Ecto neural progenitor cell (in vitro differentiated cells): Measurements from ENCODE around the gene USP53.
"Not testable (repeated sequence)": the region's sequence is repeated elsewhere in the genome, so short reads cannot be mapped to it uniquely, and the experiment has no call there.

Experiments
- DNase-seq: peaks from one replicate; pipeline ENCODE4 v3.0.0-alpha.2; 2018; ENCODE audit warnings: low spot score

The USP53 gene

DNA sequence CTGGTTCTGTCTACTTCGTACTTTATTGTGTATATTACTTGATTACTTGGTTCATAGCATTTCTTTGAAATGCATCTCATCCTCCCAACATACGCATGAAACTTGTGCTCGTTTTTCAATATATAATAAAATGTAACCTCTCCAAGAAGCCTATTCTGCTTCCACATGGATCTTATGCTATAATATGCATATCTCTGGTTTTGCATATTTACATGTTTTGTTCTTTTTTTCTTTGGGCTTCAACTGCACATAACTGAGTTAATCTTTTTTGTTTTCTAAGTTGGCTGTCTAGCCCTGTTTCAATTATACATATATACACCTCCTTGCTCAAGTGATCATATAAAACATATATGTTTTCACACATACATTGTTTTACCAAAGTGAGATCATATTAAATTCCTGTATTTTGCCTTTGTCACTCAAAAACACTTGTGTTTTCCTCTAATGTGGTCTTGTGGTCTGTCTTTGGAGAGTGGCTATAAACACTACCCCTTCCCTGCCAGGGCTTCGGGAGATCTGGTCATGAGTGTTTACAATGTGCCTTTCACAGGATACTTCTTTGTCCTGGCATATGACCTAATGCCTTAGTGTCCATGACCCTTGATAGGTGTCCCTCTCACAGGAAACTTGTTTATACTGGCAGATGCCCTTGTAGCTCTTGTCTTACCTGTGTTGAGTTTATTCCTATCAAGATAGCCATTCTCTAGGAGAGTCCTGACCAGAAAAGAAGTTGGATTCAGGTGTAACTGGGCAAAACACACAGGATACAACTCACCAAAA, 17.6 kb downstream of the USP53 start:
- no peak for DNase-seq

DNA sequence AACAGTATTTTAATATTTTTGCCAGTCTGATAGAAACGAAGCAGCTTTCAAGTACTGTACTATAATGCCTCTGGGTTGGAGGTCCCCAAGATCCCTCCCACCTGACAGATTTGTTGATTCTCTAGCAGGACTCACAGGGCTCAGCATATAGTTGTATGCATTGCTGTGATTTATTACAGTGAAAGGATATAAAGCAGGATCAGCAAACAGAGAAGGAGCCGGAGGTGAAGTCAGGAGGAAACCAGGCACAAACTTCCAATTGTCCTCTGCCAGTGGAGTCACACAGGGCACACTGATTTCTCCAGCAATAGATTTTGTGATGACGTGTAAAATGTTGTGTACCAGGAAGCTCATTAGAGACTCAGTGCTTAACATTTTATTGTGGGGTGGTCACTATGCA, 19.0 kb downstream of the USP53 start:
- DNase-seq: no peak

DNA sequence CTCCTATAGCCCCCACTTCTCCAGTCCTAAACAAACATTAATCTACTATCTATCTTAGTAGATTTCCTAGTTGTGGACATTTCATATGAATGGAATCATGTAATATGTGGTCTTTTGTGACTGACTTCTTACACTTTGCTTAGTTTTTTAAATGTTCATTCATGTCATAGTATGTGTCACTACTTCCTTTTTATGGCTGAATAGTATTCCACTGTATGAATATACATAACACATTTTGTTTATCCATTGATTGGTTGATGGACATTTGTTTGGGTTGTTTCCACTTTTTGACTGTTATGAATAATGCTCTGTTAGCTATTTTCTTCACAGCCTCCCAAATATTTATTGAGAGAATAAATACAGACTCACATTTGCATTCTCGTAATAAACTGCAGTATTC, 19.8 kb downstream of the USP53 start:
- DNase-seq: no peak

DNA sequence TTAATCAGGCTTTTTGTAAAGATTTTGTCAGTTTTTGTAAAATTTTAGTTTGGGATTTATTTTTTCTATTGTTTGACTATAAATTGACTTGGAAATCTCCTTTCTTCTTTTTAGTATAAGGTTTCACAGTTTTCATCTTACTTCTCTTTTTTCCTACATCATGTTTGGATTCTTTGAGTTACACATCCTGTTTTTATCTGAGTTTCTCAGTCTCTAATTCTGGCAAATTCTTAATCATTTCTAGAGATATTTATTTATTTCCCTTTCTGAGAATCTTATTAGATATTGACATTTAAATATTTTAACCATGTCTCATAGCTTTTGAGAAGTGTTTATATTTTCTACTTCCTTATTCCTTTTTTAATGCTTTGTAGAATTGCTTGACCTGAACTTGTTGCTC, 20.7 kb downstream of the USP53 start:
- DNase-seq: no peak

DNA sequence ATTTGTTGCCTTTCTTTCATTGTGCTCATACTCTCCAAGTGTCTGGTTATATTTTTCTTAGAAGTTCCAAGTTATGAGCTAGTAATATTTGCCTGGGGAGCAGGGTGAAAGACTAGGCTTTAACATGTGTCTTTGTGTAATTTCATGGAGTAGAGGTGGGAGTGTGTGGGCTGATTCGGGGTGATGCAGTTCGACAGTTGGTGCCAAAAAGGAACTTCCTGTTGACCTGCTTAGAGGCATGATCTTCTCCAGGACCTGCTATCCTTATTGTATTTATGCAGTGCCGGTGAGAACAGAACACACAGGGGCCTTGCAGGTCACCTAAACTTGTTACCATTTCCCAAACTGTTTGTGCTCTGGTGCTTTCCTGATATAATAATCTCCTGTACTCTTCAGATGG, 21.2 kb downstream of the USP53 start:
- no peak for DNase-seq

DNA sequence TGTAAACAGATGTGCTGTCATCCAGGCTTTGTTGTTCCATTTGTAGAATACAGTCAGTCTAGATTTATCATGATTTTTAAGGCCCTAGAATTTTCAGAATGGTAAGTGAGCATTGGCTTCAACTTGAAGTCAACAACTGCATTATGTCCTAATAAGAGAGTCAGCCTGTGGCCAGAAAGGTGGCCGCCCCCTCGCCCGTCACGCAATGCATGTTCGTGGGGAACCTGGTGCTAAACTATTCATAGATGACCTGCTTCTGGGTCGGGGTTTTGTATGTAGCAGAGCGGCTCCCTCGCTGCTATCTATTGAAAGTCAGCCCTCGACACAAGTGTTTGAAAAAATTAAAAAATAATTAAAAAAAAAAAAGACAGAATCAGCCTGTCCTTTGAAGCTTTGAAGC, 24.7 kb downstream of the USP53 start:
- no peak for DNase-seq

DNA sequence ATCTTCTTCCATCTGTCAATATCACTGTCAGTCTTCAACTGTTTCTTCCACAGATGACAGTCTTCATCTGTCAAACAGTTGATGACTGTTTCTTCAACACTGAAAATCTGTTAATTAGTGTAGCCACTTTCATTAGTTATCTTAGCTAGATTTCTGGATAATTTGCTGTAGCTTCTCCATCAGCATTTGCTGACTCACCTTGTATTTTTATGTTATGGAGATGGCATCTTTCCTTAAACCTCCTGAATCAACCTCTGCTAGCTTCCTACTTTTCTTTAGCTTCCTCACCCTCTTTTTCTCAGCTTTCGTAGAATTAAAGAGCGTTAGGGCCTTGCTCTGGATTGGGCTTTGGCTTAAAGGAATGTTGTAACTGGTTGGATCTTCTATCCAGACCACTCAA, 25.1 kb downstream of the USP53 start:
- no peak for DNase-seq

DNA sequence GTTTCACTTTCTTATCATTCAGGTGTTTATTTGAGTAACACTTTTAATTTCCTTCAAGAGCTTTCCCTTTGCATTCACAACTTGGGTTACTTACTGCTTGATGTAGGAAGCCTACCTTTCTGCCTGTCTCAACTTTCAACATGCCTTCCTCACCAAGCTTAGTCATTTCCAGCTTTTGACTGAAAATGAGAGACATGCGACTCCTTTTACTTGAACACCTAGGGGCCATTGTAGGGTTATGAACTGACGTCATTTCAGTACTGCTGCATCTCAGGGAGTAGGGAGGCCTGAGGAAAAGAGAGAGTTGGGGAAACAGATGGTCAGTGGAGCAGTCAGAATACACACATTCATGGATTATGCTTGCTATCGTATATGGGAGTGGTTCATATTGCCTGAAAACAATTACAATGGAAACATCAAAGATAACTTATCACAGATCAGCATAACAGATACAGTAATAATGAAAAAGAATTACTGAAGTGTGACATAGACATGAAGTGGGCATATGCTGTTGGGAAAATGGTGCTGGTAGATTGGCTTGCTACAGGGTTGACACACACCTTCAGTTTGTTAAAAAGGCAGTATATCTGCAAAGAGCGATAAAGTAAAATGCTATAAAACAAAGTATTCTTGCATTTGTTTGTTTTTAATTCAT, 25.7 kb downstream of the USP53 start:
- DNase-seq: no peak

DNA sequence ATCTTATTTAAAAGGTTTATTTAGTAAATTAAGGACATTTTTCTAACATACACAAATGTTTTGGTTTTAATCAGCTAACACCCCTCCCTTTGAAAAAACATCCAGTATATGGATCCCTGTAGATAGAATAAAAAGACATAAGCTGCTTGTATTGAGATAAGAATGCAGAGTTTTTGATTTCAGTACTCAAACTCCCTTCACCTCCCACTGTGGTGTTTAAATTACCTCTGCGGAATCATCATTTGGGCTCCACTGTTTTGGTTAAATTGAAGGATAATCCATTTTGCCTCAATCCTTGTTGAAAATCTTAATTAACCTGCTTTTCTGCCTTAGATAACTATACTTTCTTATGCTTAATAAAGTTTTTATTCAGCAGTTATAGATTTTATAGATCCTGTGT, 27.6 kb downstream of the USP53 start:
- no peak for DNase-seq

DNA sequence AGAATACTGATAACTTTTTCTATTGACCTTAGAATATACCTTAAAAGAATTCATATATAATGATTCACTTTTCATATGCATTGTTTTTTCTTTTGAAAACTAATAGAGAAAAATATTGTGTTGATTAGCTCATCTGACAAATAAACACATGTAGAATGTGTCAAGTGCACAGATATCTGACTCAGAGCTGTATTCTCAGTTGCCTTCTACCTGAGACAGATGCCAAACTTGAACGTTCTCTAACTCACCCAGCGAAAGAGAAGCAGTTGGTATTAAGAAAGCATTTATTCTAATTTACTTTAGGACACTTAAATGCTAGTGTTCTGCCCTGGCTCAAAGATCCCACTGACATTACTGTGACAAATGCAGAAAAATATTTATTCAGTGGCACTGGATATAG, 28.1 kb downstream of the USP53 start:
- DNase-seq: no peak

DNA sequence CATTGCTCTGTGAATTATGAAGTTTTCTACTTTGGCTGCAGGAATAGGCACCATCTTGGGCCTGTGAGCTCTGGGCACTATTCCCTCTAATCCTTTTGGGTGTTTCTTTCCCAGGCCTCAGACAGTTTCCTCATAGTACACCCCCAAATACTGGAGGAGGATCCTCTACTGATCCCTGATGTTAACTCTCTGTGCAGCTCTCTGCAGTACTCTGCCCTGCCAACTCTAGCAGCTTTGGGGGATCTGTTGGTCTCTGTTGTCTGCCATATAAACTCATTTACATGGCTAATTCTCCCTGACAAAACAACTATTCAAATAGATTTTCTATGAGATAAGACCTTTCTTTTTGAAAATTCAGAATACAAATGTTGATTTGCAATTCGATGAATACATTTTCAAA, 29.9 kb downstream of the USP53 start:
- no peak for DNase-seq

DNA sequence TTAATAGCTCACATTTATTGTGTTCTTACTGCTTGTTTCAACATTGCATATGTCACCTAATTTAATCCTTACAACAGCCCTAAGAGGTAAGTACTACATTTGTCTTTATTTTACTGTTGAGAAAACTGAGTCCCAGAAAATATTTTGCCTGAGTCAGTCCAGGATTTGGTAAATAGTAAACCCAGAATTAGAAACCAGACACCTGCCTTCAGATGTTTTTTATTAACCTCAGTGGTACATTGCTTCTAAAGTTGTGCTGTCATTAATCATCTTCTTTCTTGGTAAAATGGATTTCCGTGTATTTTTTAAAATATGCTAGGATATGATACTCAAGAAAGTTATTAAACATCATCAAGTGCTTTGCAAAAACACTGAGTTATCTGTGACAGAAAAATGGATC, 31.4 kb downstream of the USP53 start:
- no peak for DNase-seq

DNA sequence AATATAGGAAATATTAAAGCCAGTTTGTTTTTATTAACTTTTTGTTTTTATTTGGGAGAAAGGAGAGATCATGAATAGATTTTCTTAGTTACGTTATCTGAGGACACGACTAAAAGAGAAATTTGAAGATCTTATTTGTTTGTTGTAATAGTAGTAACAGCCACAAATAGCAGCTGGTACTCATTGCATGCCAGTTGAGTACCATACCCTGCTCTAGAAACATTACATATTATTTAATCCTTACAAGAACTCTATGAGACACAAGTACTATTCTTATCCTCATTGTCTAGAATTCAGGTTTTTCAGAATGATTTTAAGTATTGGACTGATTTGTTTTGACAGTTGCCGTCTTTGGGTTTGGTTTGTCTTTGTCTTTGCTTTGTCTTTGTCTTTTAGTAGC, 31.8 kb downstream of the USP53 start:
- DNase-seq: no peak

DNA sequence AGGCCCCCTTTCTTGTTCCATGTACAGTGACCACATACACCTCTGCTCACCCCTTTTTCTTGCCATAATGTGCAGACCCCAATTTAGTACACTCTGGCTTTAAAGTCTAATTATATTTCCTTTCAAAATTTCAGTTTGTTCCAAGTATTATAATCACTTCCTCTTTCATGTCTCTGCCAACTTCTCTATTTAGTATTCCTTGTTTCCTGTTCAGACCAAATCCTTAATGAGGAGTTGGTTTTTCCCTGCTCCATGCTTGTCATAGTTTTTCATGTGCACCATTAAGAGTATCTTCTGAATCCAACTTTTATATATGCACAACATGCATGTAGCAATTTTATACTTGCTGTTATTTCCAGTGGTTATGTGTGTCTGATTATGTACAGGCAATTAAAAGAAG, 32.3 kb downstream of the USP53 start:
- DNase-seq: no peak

DNA sequence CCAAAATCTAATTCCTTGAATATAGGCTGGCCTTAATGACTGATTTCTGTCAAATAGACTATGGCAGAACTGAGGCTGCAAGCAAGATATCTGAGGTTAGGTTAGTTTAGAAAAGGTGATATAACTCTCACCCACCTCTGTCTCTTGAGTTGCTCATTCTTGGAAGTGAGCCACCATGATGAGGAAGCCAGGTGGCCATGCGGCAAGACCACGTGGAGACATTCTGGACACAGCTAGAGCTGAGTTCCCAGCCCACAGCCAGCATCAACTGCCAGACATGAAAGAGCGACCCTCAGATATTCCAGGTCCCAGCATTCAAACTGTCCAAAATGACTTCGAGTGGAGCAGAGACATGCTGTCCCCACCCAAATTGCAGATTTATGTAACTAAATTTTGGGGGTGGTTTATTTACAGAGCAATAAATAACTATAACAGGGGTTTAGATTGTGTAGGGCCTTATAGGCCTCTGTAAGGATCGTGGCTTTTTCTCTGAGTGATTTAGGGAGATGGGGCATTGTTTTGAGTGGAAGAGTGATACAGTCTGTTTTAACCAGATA, 33.7 kb downstream of the USP53 start:
- DNase-seq: no peak

DNA sequence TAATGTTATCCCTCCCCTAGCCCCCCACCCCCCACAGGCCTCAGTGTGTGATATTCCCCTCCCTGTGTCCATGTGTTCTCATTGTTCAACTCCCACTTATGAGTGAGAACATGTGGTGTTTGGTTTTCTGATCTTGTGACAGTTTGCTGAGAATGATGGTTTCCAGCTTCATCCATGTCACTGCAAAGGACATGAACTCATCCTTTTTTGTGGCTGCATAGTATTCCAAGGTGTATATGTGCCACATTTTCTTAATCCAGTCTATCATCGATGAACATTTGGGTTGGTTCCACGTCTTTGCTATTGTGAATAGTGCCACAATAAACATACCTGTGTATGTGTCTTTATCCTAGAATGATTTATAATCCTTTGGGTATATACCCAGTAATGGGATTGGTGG, 38.5 kb downstream of the USP53 start:
- not testable (repeated sequence) for DNase-seq

DNA sequence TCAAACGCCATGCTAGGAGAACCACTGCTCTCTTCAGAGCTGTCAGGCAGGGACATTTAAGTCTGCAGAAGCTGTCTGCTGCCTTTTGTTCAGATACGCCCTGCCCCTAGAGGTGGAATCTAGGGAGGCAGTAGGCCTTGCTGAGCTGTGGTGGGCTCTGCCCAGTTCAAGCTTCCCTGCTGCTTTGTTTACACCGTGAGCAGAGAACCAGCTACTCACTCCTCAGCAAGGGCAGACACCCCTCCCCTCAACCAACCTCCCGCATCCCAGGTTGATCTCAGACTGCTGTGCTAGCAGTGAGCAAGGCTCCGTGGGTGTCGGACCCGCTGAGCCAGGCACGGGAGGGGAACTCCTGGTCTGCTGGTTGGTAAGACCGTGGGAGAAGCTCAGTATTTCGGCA, 42.7 kb downstream of the USP53 start:
- peak; percentile 53 for DNase-seq

DNA sequence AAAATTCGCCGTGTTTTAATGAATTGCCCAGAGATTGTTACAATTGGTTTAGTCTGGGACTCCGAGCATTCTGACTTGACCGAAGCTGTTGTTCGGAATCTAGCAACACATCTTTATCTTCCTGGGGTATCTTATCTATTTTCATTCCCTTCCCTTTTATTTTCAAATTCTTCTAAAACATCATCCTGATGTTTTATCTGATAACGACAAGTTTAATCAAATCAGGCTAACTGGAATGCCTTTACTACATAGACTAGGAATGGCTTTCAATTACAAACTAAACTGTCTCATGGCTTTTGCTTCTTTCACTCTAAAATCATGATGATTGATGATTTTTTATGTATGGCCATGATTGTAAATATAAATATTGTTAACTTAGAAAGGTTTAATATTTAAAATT, 48.0 kb downstream of the USP53 start:
- DNase-seq: no peak

DNA sequence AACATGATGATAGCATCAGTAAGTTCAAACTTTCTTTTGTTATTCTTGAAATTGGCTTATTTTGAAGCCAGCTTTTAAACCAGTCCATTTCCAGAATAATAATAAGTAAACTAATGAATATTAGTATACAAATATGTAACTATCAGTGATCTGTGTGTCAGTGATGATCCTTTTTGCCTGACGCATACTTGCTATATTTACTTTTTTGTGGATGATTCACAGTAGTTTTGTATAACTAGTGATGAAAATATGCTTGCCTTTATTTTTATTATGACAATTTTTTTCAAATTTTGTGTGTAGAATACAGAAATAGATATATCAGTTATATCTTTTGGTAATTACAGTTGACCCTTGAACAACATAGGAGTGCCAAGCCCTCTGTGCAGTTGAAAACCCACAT, 49.5 kb downstream of the USP53 start:
- DNase-seq: no peak

DNA sequence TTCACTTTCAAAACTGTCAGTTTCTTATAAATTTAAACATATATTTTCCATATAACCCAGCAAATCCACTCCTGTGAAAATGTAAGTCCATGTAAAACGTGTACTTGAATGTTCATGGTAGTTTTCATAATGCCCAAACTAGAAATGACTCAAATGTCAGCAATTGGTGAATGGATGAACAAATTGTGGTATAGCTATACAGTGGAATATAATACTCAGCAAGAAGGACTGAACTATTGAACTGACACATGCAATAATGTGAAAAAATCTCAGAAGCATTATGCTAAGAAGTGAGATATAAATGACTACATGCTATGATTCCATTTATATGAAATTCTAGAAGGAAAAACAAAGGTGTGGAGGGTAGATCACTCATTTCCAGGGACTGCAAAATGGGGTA, 52.2 kb downstream of the USP53 start:
- DNase-seq: no peak

DNA sequence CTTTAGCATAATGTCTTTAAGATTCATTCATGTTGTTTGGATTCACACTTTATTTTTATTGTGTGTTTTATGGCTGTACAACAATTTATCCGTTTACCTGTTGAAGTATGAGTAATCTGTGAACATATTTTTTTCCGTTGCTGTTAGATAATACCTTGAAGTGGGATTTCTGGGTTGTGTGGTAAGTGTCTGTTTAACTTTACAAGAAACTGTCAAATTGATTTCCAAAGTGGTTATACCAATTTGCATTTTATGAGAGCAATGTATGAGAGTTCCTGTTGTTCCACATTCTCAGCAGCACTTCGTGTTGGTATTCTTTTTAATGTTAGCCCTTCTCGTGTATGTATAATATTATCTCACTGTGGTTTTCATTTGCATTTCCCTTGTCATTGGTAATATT, 53.6 kb downstream of the USP53 start:
- DNase-seq: no peak

DNA sequence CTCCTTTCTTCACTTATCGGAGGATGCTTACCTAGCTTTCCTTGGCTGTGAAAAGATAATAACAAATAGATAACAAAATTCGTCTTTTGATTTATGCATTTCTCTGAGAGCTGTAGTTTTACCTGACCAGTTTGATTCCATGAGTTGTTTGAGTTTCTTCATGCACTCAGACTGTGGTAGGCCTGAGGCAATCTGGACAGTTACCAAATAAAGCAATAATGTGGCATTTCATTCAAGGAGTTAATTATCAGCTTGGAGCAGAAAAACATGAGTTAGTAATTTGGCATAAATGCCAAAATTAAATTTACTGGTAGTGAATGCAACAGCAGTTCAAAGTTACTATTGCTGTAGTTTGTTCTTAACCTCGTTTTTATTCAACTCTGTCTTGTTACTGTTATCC, 56.0 kb downstream of the USP53 start:
- DNase-seq: no peak

DNA sequence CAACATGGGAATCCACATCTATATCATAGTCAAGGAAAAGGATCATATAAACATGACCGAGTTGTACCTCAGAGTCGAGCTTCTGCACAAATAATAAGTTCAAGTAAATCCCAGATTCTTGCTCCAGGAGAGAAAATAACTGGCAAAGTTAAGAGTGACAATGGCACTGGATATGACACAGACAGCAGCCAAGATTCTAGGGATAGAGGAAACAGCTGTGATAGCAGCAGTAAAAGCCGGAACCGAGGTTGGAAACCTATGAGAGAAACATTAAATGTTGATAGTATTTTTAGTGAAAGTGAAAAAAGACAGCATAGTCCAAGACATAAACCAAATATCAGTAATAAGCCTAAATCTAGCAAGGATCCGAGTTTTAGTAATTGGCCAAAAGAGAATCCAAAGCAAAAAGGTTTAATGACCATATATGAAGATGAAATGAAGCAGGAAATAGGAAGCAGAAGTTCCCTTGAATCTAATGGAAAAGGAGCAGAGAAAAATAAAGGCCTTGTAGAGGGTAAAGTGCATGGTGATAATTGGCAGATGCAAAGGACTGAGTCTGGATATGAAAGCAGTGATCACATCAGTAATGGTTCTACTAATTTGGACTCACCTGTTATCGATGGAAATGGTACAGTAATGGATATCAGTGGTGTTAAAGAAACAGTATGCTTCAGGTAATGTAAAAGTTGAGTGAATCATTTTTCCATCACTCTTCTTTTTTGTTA, 59.0 kb downstream of the USP53 start:
- no peak for DNase-seq
